Endothelial cell (in vitro differentiated cells): Measurements from ENCODE around the gene CCNC. TPM values are rescaled to one million over a fixed set of nuclear protein-coding genes. Genes with fewer than 3 reads are reported as not detected.

ENCODE experiments used
- DNase-seq: peaks from one replicate; pipeline ENCODE4 v3.0.0; 2021; ENCODE audit warnings: low spot score
- H3K27ac Mint-ChIP-seq: one replicate; pipeline ENCODE4 v1.8.0; 2021; ENCODE audit warnings: mixed read lengths, inconsistent platforms; ENCODE audit not compliant: unreplicated experiment
- H3K27me3 Mint-ChIP-seq: one replicate; pipeline ENCODE4 v1.8.0; 2021; ENCODE audit warnings: mild to moderate bottlenecking, moderate library complexity, mixed read lengths, inconsistent platforms; ENCODE audit not compliant: unreplicated experiment
- H3K36me3 Mint-ChIP-seq: one replicate; pipeline ENCODE4 v1.8.0; 2021; ENCODE audit warnings: mild to moderate bottlenecking, low read depth, mixed read lengths, inconsistent platforms; ENCODE audit not compliant: unreplicated experiment
- H3K4me1 Mint-ChIP-seq: one replicate; pipeline ENCODE4 v1.8.0; 2021; ENCODE audit warnings: mild to moderate bottlenecking, mixed read lengths, inconsistent platforms; ENCODE audit not compliant: unreplicated experiment
- H3K4me3 Mint-ChIP-seq: one replicate; pipeline ENCODE4 v1.8.0; 2021; ENCODE audit warnings: mild to moderate bottlenecking, mixed read lengths, inconsistent platforms; ENCODE audit not compliant: unreplicated experiment
- H3K9me3 Mint-ChIP-seq: one replicate; pipeline ENCODE4 v1.8.0; 2021; ENCODE audit warnings: mixed read lengths, inconsistent platforms; ENCODE audit not compliant: unreplicated experiment
- CTCF ChIP-seq: fragments of 200-600 bp; sonication (generic); IDR thresholded peaks from one replicate; pipeline ENCODE4 v1.5.0; 2021; ENCODE audit warnings: antibody characterized with exemption; ENCODE audit not compliant: unreplicated experiment
- total RNA-seq: library from RNA; stranded (reverse); fragmentation: NEBNext Ultra II Directional; extraction: Animal tissue kit (Norgen Biotek cat#: 25700); gene quantifications from one replicate; pipeline ENCODE4 v1.2.1, GENCODE V29; 2021; ENCODE audit not compliant: unreplicated experiment

CCNC gene
- total RNA-seq, 1 donor from 2014 or later: 70.0 TPM

- Mint-ChIP-seq H3K4me3 (peak overlapping the region; percentile 97), H3K4me1 (peaks cover 15% of the 10 kb centered on the region), H3K36me3 (no peaks in the 10 kb centered on the region), H3K27me3 (peaks cover 4% of the 10 kb centered on the region), H3K9me3 (no peaks in the 10 kb centered on the region), H3K27ac (no peak overlapping the region)
- no peak for DNase-seq
- no peak for TF ChIP-seq CTCF
Observed at GRCh38 chr6:99514089-99514488, 54.4 kb downstream of the CCNC start.

- Mint-ChIP-seq H3K27me3 (peaks cover 4% of the 10 kb centered on the region), H3K27ac (no peak overlapping the region), H3K4me1 (peaks cover 15% of the 10 kb centered on the region), H3K4me3 (no peak overlapping the region), H3K9me3 (no peaks in the 10 kb centered on the region), H3K36me3 (no peaks in the 10 kb centered on the region)
- no peak for DNase-seq
- no peak for TF ChIP-seq CTCF
Observed at GRCh38 chr6:99512033-99512432, 56.4 kb downstream of the CCNC start.

- H3K4me3 Mint-ChIP-seq: no peak overlapping the region
- no peak for DNase-seq
- no peak for TF ChIP-seq CTCF
- H3K36me3 Mint-ChIP-seq: peaks cover 5% of the 10 kb centered on the region
- H3K27me3 Mint-ChIP-seq: no peaks in the 10 kb centered on the region
- no peak overlapping the region for H3K27ac Mint-ChIP-seq
- H3K4me1 Mint-ChIP-seq: peaks cover under 1% of the 10 kb centered on the region
- H3K9me3 Mint-ChIP-seq: no peaks in the 10 kb centered on the region
Observed at GRCh38 chr6:99507648-99508047, 60.8 kb downstream of the CCNC start.

GRCh38 chr6:99501762-99502161 is 66.7 kb downstream of the CCNC start:
- Mint-ChIP-seq H3K27me3 (no peaks in the 10 kb centered on the region), H3K9me3 (no peaks in the 10 kb centered on the region), H3K27ac (no peak overlapping the region), H3K36me3 (peaks cover 5% of the 10 kb centered on the region), H3K4me1 (no peaks in the 10 kb centered on the region), H3K4me3 (no peak overlapping the region)
- TF ChIP-seq CTCF: no peak
- DNase-seq: no peak

GRCh38 chr6:99498421-99498820 is 70.0 kb downstream of the CCNC start:
- DNase-seq: no peak
- Mint-ChIP-seq H3K4me3 (no peak overlapping the region), H3K36me3 (no peaks in the 10 kb centered on the region), H3K4me1 (no peaks in the 10 kb centered on the region), H3K27ac (no peak overlapping the region), H3K27me3 (no peaks in the 10 kb centered on the region), H3K9me3 (no peaks in the 10 kb centered on the region)
- TF ChIP-seq CTCF: no peak
